Endometrium (tissue), 2 donors: ENCODE results near the gene MACROD2.
"Not testable (repeated sequence)": the region's sequence is repeated elsewhere in the genome, so short reads cannot be mapped to it uniquely, and the experiment has no call there.

Experiments
- FAIRE-seq: peaks from 2 replicates; lab custom pipeline; 2012; peaks lifted over from hg19 to GRCh38; lab: Jason Lieb, UNC
- donor health status: control.
- donor health status: control.

MACROD2 gene

DNA sequence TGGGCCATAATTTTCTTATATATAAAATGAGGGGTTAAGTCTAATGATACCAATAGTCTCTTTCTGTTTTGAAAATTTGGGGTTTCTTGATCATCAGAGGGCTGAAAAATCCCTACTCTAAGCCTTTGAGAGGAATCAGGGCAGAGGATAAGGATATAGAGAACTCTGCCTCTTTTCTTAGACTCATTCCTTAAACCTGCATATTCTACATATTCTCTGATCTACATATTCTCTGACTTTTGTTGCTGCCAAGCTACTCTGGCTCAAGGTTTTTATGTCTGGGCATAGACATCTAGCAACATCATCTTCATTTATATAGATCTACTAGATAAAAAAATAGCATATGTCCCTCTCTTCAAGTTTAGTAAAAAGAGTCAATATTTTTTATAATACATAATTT lies 270.9 kb downstream of the MACROD2 start:
- FAIRE-seq: no peak

DNA sequence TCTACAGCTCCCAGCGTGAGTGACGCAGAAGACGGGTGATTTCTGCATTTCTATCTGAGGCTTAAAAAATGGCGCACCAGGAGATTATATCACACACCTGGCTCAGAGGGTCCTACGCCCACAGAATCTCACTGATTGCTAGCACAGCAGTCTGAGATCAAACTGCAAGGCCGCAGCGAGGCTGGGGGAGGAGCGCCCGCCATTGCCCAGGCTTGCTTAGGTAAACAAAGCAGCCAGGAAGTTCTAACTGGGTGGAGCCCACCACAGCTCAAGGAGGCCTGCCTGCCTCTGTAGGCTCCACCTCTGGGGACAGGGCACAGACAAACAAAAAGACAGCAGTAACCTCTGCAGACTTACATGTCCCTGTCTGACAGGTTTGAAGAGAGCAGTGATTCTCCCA lies 275.4 kb downstream of the MACROD2 start:
- FAIRE-seq: not testable (repeated sequence)

GRCh38 chr20:14282140-14282539 lies 286.8 kb downstream of the MACROD2 start:
- FAIRE-seq: no peak

DNA sequence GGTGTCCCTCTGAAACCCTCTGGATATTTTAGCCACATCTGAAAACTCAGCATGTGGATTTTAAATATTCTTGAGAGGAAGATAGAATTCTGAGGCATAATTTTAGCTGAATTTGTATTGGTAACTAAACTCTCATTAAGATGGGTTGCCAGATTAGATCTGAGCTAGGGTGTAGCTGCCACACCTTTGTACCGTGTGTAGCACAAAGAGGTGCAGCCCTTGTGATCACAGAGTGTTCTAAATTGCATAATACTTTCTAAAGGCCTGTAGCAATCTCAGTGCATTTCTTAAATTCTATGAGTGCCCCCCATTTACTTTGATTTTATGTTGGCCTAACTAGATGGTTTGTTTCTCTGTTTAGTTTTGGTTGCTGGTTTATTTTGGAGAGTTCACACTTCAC lies 289.1 kb downstream of the MACROD2 start:
- no peak for FAIRE-seq

DNA sequence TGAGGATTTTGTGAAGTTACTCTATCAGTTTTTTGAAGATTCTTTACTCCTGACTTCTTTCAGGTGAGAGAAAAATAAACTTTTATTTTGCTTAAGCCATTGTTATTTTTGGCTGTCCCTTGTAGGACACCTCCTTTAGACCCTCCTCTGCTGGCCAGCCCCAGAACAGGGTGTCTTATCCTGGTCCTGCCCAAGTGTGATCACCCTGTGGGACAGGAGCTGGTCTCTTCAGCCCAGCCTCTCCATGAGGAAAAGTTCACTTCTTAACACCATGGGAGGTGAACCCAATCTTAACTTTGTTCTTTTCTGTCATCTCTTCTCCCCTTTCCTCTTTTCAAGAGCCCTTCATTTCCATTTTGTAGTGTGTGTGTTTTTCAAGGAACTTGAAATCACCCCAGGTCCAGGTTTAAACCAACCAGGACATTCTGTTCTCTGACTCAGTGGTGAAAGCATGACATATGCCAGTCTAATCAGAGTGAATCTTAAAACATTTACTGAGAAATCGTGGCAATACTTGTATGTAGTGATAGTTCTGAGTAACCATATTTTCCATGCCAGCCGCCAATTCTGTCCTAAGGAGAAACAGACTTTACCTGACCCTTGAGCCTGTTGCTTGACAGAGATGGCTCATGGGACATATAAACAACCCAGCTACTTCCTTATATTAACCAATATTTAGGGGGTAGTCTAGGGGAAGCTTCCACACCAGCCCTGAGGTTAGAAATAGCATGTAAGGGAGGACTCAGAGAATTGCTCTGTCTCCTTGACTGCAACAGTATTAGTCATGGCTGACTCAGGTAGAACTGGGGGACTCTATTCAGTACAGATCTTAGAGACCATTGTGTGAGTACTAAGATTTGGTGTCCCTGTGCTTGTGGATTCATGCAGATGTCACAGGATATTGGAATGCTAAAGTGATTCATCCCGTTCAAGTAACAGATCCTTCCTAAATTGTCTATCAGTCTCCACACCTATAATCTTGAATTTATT lies 293.3 kb downstream of the MACROD2 start:
- no peak for FAIRE-seq

DNA sequence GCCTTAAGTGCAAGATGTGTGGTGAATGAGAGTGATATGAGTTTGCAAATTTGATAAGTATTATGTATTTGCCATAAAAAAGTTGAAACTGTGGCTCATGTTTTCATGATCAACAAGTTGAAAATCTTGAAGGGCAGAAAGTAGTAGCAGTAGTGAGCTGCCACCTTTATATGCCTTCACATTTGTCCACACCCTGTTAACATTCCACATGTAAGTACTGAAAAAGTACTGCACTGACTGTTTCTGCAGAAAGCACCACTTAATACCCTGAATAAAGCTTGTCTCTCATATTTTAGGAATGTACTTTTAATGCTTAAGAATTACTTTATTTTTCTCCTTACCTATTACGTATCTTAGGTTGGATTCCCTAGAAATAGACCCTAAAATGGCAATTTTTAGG lies 296.2 kb downstream of the MACROD2 start:
- no peak for FAIRE-seq

DNA sequence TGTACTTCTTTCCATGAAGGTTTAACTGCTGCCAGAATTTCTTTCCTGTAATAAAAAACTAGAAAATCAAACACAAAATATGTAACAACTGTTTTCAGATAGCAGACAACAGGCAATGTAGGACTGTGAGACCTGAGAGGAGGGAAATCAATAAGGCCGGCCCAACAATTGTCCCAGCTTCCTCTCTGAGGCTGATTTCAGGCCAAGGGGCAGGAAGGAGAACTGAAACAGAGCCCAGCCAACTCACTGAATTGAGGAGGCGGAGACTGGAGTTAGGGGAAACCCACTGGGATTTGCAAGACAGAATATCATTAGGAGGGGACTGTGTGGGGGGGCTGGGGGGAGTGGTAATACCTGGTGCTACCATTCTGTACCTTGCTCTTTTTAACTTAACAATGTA lies 299.9 kb downstream of the MACROD2 start:
- no peak for FAIRE-seq

GRCh38 chr20:14295770-14296309 lies 300.5 kb downstream of the MACROD2 start:
- no peak for FAIRE-seq

DNA sequence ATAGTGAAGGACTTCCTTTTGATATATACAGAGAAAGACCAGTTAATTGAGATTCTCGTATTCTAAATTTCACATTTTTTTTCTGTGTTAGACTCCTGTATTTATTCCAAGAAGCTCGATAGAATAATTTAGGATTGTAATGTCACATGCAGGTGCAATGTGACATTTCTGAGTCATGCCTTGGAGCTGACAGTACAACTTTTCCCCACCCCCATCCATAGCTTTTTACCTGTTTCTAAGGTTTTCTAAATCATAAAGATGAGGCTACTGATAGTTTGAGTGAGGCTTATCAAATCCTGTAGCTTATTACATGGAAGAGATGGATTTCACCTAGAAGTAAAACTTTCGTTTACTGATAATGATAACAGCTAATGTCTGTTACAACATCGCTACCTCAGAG lies 304.5 kb downstream of the MACROD2 start:
- FAIRE-seq: no peak

- FAIRE-seq: no peak
Measured at GRCh38 chr20:14303106-14303505, 307.8 kb downstream of the MACROD2 start.

DNA sequence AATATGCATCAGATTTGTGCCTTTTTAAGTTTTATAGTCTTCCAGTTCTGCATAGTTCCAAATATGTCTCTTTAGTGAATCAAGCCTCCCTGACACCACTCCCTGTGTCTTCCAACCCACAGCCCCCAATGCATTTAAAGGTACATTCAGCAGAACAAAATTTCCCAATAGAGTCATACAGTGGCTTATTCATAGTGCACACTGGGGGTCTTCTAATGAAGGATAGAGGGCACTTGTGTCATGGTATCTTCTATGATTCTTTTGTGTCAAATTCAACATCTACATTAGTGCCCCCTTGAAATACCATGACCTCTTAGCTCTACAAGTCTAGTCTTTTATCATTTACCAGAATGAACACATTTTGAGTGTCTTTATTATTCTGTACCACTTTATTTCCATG lies 308.3 kb downstream of the MACROD2 start:
- no peak for FAIRE-seq

DNA sequence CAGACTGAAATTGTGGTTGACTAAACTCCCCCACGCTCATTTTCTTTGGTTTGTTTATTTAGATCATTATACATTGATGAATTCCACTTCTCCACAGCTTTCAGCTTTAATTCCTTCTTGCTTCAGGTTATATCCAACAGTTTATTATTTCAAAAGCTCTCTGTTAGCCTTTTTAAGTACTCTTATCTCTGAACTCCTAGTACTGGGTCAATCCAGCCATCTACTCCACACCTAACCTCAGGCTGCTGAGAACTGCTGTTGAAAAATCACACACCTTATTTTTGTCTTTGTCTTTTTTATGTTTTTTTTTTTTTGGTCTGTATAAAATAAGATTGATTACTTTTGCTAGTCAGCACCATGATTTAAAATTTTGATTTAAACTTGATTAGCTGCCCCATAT lies 309.2 kb downstream of the MACROD2 start:
- FAIRE-seq: no peak

DNA sequence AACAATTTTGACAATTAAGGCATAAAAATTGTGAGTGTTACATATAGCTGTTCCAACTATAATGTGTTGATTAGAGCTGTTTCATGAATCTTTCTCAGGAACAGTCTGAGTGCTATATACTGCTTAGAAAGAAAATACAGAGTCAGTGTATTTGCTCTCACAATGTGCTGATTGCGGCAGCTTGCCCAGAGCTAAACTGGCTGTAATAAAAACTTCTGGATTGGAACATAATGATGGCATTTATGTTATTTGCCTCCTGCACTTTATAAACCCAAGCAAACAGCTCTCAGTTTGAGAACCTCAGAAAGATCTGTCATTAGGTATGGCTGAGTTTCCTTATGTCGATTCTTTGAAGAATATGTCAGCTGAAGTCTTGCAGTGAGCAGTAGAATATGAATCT lies 312.6 kb downstream of the MACROD2 start:
- no peak for FAIRE-seq

GRCh38 chr20:14310977-14311627 lies 315.8 kb downstream of the MACROD2 start:
- no peak for FAIRE-seq

DNA sequence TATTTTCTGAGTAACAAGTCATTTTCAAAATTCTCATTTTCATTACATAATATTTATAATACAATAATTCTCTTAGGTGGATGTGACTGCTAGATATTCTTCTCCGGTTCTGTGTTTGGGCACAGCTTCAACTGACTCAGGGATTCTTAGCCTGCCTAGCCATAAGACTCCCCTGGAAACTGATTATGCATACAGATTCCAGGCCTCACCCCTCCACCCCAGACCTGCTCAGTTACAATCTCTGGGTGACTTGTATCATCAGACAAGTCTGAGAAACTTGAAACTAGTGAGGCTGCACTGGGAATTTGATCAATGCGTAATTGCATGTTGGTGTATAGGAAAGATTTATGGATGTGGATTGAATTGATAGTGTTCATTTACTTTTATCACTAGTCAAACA lies 316.7 kb downstream of the MACROD2 start:
- FAIRE-seq: no peak

- no peak for FAIRE-seq
Measured at GRCh38 chr20:14313341-14314020, 318.2 kb downstream of the MACROD2 start.

- no peak for FAIRE-seq
Measured at GRCh38 chr20:14319704-14320103, 324.4 kb downstream of the MACROD2 start.

GRCh38 chr20:14331646-14332045 lies 336.3 kb downstream of the MACROD2 start:
- FAIRE-seq: no peak

DNA sequence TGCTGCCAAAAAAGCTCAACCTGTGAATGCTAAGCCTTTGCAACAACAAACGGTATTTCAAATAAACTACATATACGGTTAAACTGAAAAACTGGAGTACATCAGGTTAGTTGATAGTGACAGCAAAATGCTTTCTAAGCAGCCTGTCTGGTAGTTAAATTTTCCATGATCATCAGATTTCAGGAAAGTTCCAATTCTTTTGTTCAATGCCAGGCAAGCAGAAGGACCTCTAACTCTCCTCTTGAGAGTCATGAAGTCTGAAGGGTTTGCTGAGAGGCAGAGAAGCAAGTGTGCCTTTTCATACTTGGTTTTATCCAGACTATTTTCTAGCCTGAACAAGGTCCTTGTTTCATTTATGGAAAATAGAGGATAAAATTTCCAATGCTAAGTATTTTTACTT lies 337.6 kb downstream of the MACROD2 start:
- FAIRE-seq: no peak

- no peak for FAIRE-seq
Measured at GRCh38 chr20:14333721-14334120, 338.4 kb downstream of the MACROD2 start.

DNA sequence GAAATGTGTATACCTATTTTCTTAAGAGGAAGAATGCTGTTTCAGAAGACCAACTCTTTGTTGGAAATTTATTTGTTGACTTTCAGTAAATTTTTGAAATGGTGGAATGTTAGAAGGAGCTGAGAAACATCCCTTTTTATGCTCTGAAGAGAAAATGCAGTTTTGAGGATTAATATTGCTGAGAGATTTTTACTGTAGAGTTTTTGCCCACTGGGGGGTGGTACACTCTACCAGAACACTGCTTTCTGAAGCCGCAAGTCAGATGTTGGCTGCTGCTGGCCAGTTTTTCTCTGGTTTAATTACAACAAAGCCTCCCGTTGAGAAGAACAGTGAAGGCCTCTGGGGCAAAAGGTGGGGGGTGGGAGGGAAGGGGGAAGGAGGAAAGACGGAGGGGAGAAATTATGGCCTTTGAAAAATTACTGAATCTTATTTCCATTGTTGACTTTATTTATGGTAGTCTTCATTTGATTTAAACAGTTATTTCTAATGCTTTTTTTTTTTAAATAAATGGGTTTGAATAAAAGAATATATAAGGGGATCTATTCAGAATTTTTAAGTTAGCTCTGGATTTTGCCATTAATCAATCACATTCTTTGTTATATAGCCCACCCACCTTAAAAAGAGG lies 339.1 kb downstream of the MACROD2 start:
- FAIRE-seq: no peak

DNA sequence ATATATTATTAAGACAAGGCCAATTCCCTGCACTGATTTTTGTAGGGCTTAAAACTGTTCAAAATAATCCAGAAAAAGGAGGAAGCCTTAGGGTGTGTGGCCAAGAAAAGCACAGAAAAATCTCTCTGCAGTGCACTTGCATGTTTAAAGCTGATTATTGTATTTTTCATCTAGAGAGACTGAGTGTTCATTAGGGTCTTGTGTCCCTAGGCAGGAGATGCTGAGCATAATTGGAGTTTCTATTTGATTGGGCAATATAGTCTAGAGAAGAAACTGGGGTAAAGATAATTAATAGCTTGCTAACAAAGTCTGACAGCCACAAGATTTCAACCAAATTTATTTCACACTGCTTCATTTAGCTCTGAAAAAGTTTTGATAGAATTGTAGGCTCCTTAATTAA lies 339.7 kb downstream of the MACROD2 start:
- FAIRE-seq: no peak
